Measurements from ENCODE around the gene TAF4B.

The TAF4B gene

DNA sequence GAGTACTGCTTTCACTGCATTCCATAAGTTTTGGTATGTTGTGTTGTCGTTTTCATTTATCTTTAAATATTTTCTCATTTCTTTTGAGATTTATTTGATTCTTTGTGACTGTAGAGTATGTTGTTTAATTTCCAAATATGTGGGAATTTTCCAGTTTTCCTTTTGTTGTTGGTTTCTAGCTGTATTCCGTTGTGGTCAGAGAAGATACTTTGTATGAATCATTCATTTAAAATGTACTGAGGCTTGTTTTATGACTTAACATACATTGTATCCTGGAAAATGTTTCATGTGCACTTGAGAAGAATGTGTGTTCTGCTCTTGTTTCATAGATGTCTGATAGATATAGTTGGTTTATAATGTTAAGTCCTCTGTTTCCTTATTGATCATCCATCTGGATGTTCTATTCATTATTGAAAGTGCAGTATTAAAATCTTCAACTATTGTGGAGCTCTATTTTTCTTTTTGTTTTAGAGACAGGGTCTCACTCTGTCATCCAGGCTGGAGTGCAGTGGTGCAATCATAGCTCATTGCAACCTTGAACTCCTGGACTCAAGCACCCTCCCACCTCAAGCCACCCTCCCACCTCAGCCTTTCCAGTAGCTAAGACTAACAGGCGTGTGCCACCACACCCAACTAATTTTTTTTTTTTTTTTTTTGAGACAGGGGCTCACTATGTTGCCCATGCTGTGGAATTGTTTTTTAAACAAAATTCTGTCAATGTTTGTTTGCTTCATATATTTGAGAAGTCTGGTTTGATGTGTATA is 96.8 kb downstream of the TAF4B start:
- H2BK12ac ChIP-seq (ENCODE audit: low read length in 2 of 2), result no peak overlapping the region
- H3K36me3 ChIP-seq (ENCODE audit: control insufficient read depth in 1 of 2, insufficient read depth in 2 of 2, low read depth in 1 of 2, low read length in 2 of 2), result no peaks in the 10 kb centered on the region
- no peak overlapping the region for H3K18ac ChIP-seq (ENCODE audit: low read depth in 1 of 2, low read length in 2 of 2)
- H2BK5ac ChIP-seq (ENCODE audit: low read depth, low read length, poor library complexity, severe bottlenecking), result no peak overlapping the region
- H3K9ac ChIP-seq (ENCODE audit: low read length), result no peak overlapping the region
- peak; percentile 54 for DNase-seq
- H3K14ac ChIP-seq (ENCODE audit: low read length in 2 of 2), result no peak overlapping the region
- no peak overlapping the region for H3K4me3 ChIP-seq (ENCODE audit: insufficient read depth in 1 of 2, low read depth in 1 of 2, low read length in 2 of 2)
- no peak overlapping the region for H4K8ac ChIP-seq (ENCODE audit: low read length)
- H3K79me1 ChIP-seq (replicated peaks; ENCODE audit: low read length, poor library complexity, severe bottlenecking), result no peaks in the 10 kb centered on the region
- H2AK5ac ChIP-seq (ENCODE audit: low read length, severe bottlenecking), result no peak overlapping the region
- H2AFZ ChIP-seq (ENCODE audit: low read depth, low read length), result no peak overlapping the region
- no peaks in the 10 kb centered on the region for H3K9me3 ChIP-seq (ENCODE audit: control insufficient read depth, low read length)
- no peak overlapping the region for H2BK120ac ChIP-seq (ENCODE audit: low read depth, low read length)
- H3K4me1 ChIP-seq (ENCODE audit: control insufficient read depth, insufficient read depth, low read depth, low read length), result no peaks in the 10 kb centered on the region
- H2BK15ac ChIP-seq (ENCODE audit: low read depth, poor library complexity, severe bottlenecking), result no peak overlapping the region
- H3K27me3 ChIP-seq (ENCODE audit: control insufficient read depth in 1 of 2, insufficient read depth in 1 of 2, low read length in 2 of 2), result no peaks in the 10 kb centered on the region
- no peak overlapping the region for H3K4ac ChIP-seq (ENCODE audit: low read depth in 1 of 2, low read length in 2 of 2)
- no peak overlapping the region for H3K23ac ChIP-seq (ENCODE audit: low read length in 2 of 2)
- H3K4me2 ChIP-seq (ENCODE audit: low read length, poor library complexity, severe bottlenecking), result no peak overlapping the region
- no peak overlapping the region for H3K27ac ChIP-seq (ENCODE audit: low read length, poor library complexity, severe bottlenecking)
- WGBS, result 0% methylated on average over 1 of the region's 3 CpGs
- no peak overlapping the region for H4K91ac ChIP-seq (ENCODE audit: low read length)

GRCh38 chr18:26325771-26326170 is 99.5 kb downstream of the TAF4B start:
- Histone ChIP-seq H3K9me3 (ENCODE audit: control insufficient read depth, low read length) (no peaks in the 10 kb centered on the region), H3K79me1 (replicated peaks; ENCODE audit: low read length, poor library complexity, severe bottlenecking) (no peaks in the 10 kb centered on the region), H3K4me2 (ENCODE audit: low read length, poor library complexity, severe bottlenecking) (no peak overlapping the region), H3K23ac (ENCODE audit: low read length in 2 of 2) (no peak overlapping the region), H3K9ac (ENCODE audit: low read length) (no peak overlapping the region), H3K36me3 (ENCODE audit: control insufficient read depth in 1 of 2, insufficient read depth in 2 of 2, low read depth in 1 of 2, low read length in 2 of 2) (no peaks in the 10 kb centered on the region), H3K27ac (ENCODE audit: low read length, poor library complexity, severe bottlenecking) (no peak overlapping the region), H2BK15ac (ENCODE audit: low read depth, poor library complexity, severe bottlenecking) (no peak overlapping the region), H3K4me3 (ENCODE audit: insufficient read depth in 1 of 2, low read depth in 1 of 2, low read length in 2 of 2) (no peak overlapping the region), H4K91ac (ENCODE audit: low read length) (no peak overlapping the region), H2AFZ (ENCODE audit: low read depth, low read length) (no peak overlapping the region), H3K4ac (ENCODE audit: low read depth in 1 of 2, low read length in 2 of 2) (no peak overlapping the region), H2BK12ac (ENCODE audit: low read length in 2 of 2) (no peak overlapping the region), H2BK120ac (ENCODE audit: low read depth, low read length) (no peak overlapping the region), H3K18ac (ENCODE audit: low read depth in 1 of 2, low read length in 2 of 2) (no peak overlapping the region), H3K14ac (ENCODE audit: low read length in 2 of 2) (no peak overlapping the region), H3K4me1 (ENCODE audit: control insufficient read depth, insufficient read depth, low read depth, low read length) (no peaks in the 10 kb centered on the region), H2BK5ac (ENCODE audit: low read depth, low read length, poor library complexity, severe bottlenecking) (no peak overlapping the region), H3K27me3 (ENCODE audit: control insufficient read depth in 1 of 2, insufficient read depth in 1 of 2, low read length in 2 of 2) (no peaks in the 10 kb centered on the region), H4K8ac (ENCODE audit: low read length) (no peak overlapping the region), H2AK5ac (ENCODE audit: low read length, severe bottlenecking) (no peak overlapping the region)
- no peak for DNase-seq
- WGBS, result no CpG with 5 or more reads among the region's 2 CpGs

DNA sequence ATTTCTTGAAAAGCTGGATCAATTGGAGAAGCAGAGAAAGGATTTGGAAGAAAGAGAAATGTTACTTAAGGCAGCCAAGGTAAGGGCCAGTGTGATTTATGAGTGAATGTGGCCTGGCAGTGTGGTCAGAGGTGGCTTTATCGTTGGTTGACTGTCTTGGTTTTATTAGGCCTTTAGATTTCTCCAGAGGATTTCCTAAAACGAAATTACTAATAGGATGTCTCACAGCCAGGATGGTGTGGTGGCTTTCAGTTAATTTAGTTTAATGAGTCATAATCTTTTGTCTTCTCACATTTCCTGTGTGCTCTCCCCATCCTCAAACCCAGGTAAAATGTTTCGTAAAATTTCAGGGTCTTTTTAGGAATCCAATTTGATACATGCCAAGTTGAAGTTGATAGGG is 100.8 kb downstream of the TAF4B start:
- DNase-seq, result no peak

DNA sequence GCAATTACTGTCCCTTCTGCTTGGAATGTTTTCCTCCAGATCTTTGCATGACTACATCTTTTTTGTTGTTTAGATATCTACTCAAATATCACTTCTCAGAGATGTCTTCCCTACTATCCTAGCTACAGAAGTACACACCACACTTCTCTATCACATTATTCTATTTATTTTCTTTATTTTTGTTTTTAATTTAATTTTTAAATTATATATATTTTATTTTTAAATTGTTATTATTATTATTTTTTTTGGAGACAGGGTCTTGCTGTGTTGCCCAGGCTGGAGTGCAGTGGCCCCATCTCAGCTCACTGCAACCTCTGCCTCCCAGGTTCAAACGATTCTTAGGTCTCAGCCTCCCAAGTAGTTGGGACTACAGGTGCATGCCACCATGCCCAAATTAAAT is 106.7 kb downstream of the TAF4B start:
- Histone ChIP-seq H3K36me3 (ENCODE audit: control insufficient read depth in 1 of 2, insufficient read depth in 2 of 2, low read depth in 1 of 2, low read length in 2 of 2) (no peaks in the 10 kb centered on the region), H4K91ac (ENCODE audit: low read length) (no peak overlapping the region), H3K23ac (ENCODE audit: low read length in 2 of 2) (no peak overlapping the region), H2BK5ac (ENCODE audit: low read depth, low read length, poor library complexity, severe bottlenecking) (no peak overlapping the region), H3K27ac (ENCODE audit: low read length, poor library complexity, severe bottlenecking) (no peak overlapping the region), H3K14ac (ENCODE audit: low read length in 2 of 2) (no peak overlapping the region), H3K79me1 (replicated peaks; ENCODE audit: low read length, poor library complexity, severe bottlenecking) (no peaks in the 10 kb centered on the region), H3K9ac (ENCODE audit: low read length) (no peak overlapping the region), H3K18ac (ENCODE audit: low read depth in 1 of 2, low read length in 2 of 2) (no peak overlapping the region), H3K4me2 (ENCODE audit: low read length, poor library complexity, severe bottlenecking) (no peak overlapping the region), H3K9me3 (ENCODE audit: control insufficient read depth, low read length) (no peaks in the 10 kb centered on the region), H3K4me3 (ENCODE audit: insufficient read depth in 1 of 2, low read depth in 1 of 2, low read length in 2 of 2) (no peak overlapping the region), H4K8ac (ENCODE audit: low read length) (no peak overlapping the region), H3K4ac (ENCODE audit: low read depth in 1 of 2, low read length in 2 of 2) (no peak overlapping the region), H2BK120ac (ENCODE audit: low read depth, low read length) (no peak overlapping the region), H2BK15ac (ENCODE audit: low read depth, poor library complexity, severe bottlenecking) (no peak overlapping the region), H3K4me1 (ENCODE audit: control insufficient read depth, insufficient read depth, low read depth, low read length) (no peaks in the 10 kb centered on the region), H2AFZ (ENCODE audit: low read depth, low read length) (no peak overlapping the region), H2BK12ac (ENCODE audit: low read length in 2 of 2) (no peak overlapping the region), H3K27me3 (ENCODE audit: control insufficient read depth in 1 of 2, insufficient read depth in 1 of 2, low read length in 2 of 2) (no peaks in the 10 kb centered on the region), H2AK5ac (ENCODE audit: low read length, severe bottlenecking) (no peak overlapping the region)
- WGBS, result 100% methylated on average over 1 of the region's 1 CpG
- no peak for DNase-seq

More for the DNA sequence above, 100.8 kb downstream of the TAF4B start:
- Histone ChIP-seq H3K4ac (ENCODE audit: low read depth in 1 of 2, low read length in 2 of 2) (no peak overlapping the region), H3K4me1 (ENCODE audit: control insufficient read depth, insufficient read depth, low read depth, low read length) (no peaks in the 10 kb centered on the region), H3K9ac (ENCODE audit: low read length) (no peak overlapping the region), H4K8ac (ENCODE audit: low read length) (no peak overlapping the region), H2BK120ac (ENCODE audit: low read depth, low read length) (no peak overlapping the region), H2BK5ac (ENCODE audit: low read depth, low read length, poor library complexity, severe bottlenecking) (no peak overlapping the region), H3K4me2 (ENCODE audit: low read length, poor library complexity, severe bottlenecking) (no peak overlapping the region), H3K23ac (ENCODE audit: low read length in 2 of 2) (no peak overlapping the region), H3K27ac (ENCODE audit: low read length, poor library complexity, severe bottlenecking) (no peak overlapping the region), H2BK15ac (ENCODE audit: low read depth, poor library complexity, severe bottlenecking) (no peak overlapping the region), H2AK5ac (ENCODE audit: low read length, severe bottlenecking) (no peak overlapping the region), H3K27me3 (ENCODE audit: control insufficient read depth in 1 of 2, insufficient read depth in 1 of 2, low read length in 2 of 2) (no peaks in the 10 kb centered on the region), H3K79me1 (replicated peaks; ENCODE audit: low read length, poor library complexity, severe bottlenecking) (no peaks in the 10 kb centered on the region), H3K18ac (ENCODE audit: low read depth in 1 of 2, low read length in 2 of 2) (no peak overlapping the region), H4K91ac (ENCODE audit: low read length) (no peak overlapping the region), H3K36me3 (ENCODE audit: control insufficient read depth in 1 of 2, insufficient read depth in 2 of 2, low read depth in 1 of 2, low read length in 2 of 2) (no peaks in the 10 kb centered on the region), H2AFZ (ENCODE audit: low read depth, low read length) (no peak overlapping the region), H2BK12ac (ENCODE audit: low read length in 2 of 2) (no peak overlapping the region), H3K4me3 (ENCODE audit: insufficient read depth in 1 of 2, low read depth in 1 of 2, low read length in 2 of 2) (no peak overlapping the region), H3K14ac (ENCODE audit: low read length in 2 of 2) (no peak overlapping the region), H3K9me3 (ENCODE audit: control insufficient read depth, low read length) (no peaks in the 10 kb centered on the region)
- WGBS, result 68% methylated on average over 3 of the region's 3 CpGs
